Subcutaneous adipose tissue (tissue), 4 donors: ENCODE measurements around the gene ULK4. TPM values are rescaled to one million over a fixed set of nuclear protein-coding genes. Genes with fewer than 3 reads are reported as not detected.

ENCODE experiments used
- CTCF ChIP-seq: fragments of 450-650 bp; IDR thresholded peaks from one replicate; pipeline ENCODE4 v1.5.1; 2016; ENCODE audit warnings: low read depth, mild to moderate bottlenecking, control low read depth, antibody characterized with exemption, moderate library complexity
- total RNA-seq, 4 donors: library from RNA; depleted of rRNA; stranded (reverse); fragments of >200 nt; gene quantifications; one replicate each; pipeline ENCODE4 v1.1.0, GENCODE V29; 2016

ULK4 gene
- total RNA-seq, 4 donors from 2014 or later = 10.6 to 32.0 (median 22.6) TPM

- TF ChIP-seq CTCF = no peak
Observed at GRCh38 chr3:41915353-41915752, 46.5 kb downstream of the ULK4 start.

GRCh38 chr3:41912280-41912679, 49.6 kb downstream of the ULK4 start:
- TF ChIP-seq CTCF = no peak

- no peak for TF ChIP-seq CTCF
Observed at GRCh38 chr3:41907330-41908073, 54.4 kb downstream of the ULK4 start.

GRCh38 chr3:41900265-41900664, 61.6 kb downstream of the ULK4 start:
- TF ChIP-seq CTCF = no peak

GRCh38 chr3:41898631-41899030, 63.3 kb downstream of the ULK4 start:
- no peak for TF ChIP-seq CTCF

- no peak for TF ChIP-seq CTCF
Observed at GRCh38 chr3:41893977-41894376, 67.9 kb downstream of the ULK4 start.

GRCh38 chr3:41888368-41889076, 73.4 kb downstream of the ULK4 start:
- TF ChIP-seq CTCF = no peak
